Neuronal stem cell (in vitro differentiated cells): Measurements from ENCODE around the gene TOM1.
A peak's percentile ranks its signal among the peaks of the same experiment; 100 is the strongest.

ENCODE experiments used
- DNase-seq: peaks from one replicate; pipeline ENCODE4 v3.0.0-alpha.2; 2013; ENCODE audit warnings: low spot score
- H2AFZ ChIP-seq: one replicate; pipeline ENCODE4 v1.6.1; 2013; ENCODE audit warnings: mild to moderate bottlenecking, low read length, inconsistent platforms
- H2AK5ac ChIP-seq: 2 replicates; pipeline ENCODE4 v1.6.1; 2013; ENCODE audit warnings: low read depth, mild to moderate bottlenecking, inconsistent platforms, low read length, moderate library complexity, mixed read lengths
- H2BK120ac ChIP-seq: 2 replicates; pipeline ENCODE4 v1.6.1; 2013; ENCODE audit warnings: low read depth, mild to moderate bottlenecking, inconsistent platforms, low read length, moderate library complexity, mixed read lengths
- H2BK12ac ChIP-seq: one replicate; pipeline ENCODE4 v1.6.1; 2013; ENCODE audit warnings: low read length, inconsistent platforms
- H2BK15ac ChIP-seq: 2 replicates; pipeline ENCODE4 v1.6.1; 2013; ENCODE audit warnings: mild to moderate bottlenecking, low read length, inconsistent platforms, mixed read lengths
- H2BK5ac ChIP-seq: one replicate; pipeline ENCODE4 v1.6.1; 2013; ENCODE audit warnings: inconsistent platforms, mild to moderate bottlenecking, low read length, moderate library complexity
- H3K14ac ChIP-seq: one replicate; pipeline ENCODE4 v1.6.1; 2013; ENCODE audit warnings: low read length, inconsistent platforms
- H3K18ac ChIP-seq: 2 replicates; pipeline ENCODE4 v1.6.1; 2013; ENCODE audit warnings: low read length, inconsistent platforms
- H3K23ac ChIP-seq: 2 replicates; pipeline ENCODE4 v1.6.1; 2013; ENCODE audit warnings: low read depth, mild to moderate bottlenecking, mixed read lengths, low read length, inconsistent platforms; ENCODE audit not compliant: poor library complexity
- H3K27ac ChIP-seq: replicated peaks from 3 replicates; pipeline ENCODE4 v1.5.1; 2013; ENCODE audit warnings: low read length, inconsistent platforms
- H3K27me3 ChIP-seq, 3 experiments: 2 replicates each; pipeline ENCODE4 v1.6.1; 2013; ENCODE audit warnings: low read length in 3 of 3, mild to moderate bottlenecking in 2 of 3, inconsistent platforms in 1 of 3, low read depth in 1 of 3, mixed read lengths in 1 of 3, moderate library complexity in 1 of 3; ENCODE audit not compliant: control insufficient read depth in 3 of 3, insufficient read depth in 3 of 3
- H3K36me3 ChIP-seq, 2 donors: replicated peaks in 1 of 2; 2 replicates each; pipeline ENCODE4 v1.6.1; 2013; ENCODE audit warnings: low read length in 2 of 2; ENCODE audit not compliant: control insufficient read depth in 2 of 2, insufficient read depth in 2 of 2
- H3K4ac ChIP-seq: 2 replicates; pipeline ENCODE4 v1.6.1; 2013; ENCODE audit warnings: inconsistent platforms, mild to moderate bottlenecking, low read length, moderate library complexity
- H3K4me1 ChIP-seq, 2 donors: 1 replicate in 1 of 2; 2 replicates in 1 of 2; pipeline ENCODE4 v1.6.1; 2013; ENCODE audit warnings: low read length in 2 of 2, low read depth in 1 of 2; ENCODE audit not compliant: control insufficient read depth in 2 of 2, insufficient read depth in 1 of 2
- H3K4me2 ChIP-seq: one replicate; pipeline ENCODE4 v1.6.1; 2013; ENCODE audit warnings: mild to moderate bottlenecking, low read length, inconsistent platforms; ENCODE audit not compliant: insufficient read depth, poor library complexity, severe bottlenecking
- H3K4me3 ChIP-seq, 2 donors: 2 replicates each; pipeline ENCODE4 v1.5.1; 2013; ENCODE audit warnings: low read length in 2 of 2, mild to moderate bottlenecking in 2 of 2, inconsistent platforms in 1 of 2, moderate library complexity in 1 of 2
- H3K79me1 ChIP-seq: one replicate; pipeline ENCODE4 v1.6.1; 2013; ENCODE audit warnings: low read depth, mild to moderate bottlenecking, inconsistent platforms, low read length, moderate library complexity
- H3K9ac ChIP-seq: one replicate; pipeline ENCODE4 v1.6.1; 2013; ENCODE audit warnings: mild to moderate bottlenecking, low read depth, low read length, inconsistent platforms; ENCODE audit not compliant: poor library complexity
- H3K9me3 ChIP-seq, 2 donors: replicated peaks in 1 of 2; 2 replicates each; pipeline versions ENCODE3 to v1.6.1; 2013; ENCODE audit warnings: low read length in 2 of 2, mild to moderate bottlenecking in 2 of 2, inconsistent platforms in 1 of 2, low read depth in 1 of 2, mixed read lengths in 1 of 2, moderate library complexity in 1 of 2; ENCODE audit not compliant: control insufficient read depth in 2 of 2, insufficient read depth in 1 of 2
- H4K8ac ChIP-seq: one replicate; pipeline ENCODE4 v1.6.1; 2013; ENCODE audit warnings: low read depth, mild to moderate bottlenecking, inconsistent platforms, low read length, moderate library complexity
- H4K91ac ChIP-seq: one replicate; pipeline ENCODE4 v1.6.1; 2013; ENCODE audit warnings: low read length, low read depth, mild to moderate bottlenecking, inconsistent platforms; ENCODE audit not compliant: poor library complexity
- WGBS, 2 donors: extraction: QIAGEN DNeasy Blood & Tissue Kit; methylation state at CpG; one replicate each; pipeline ENCODE4 v1.1.7; 2013; ENCODE audit warnings: missing lambda C conversion rate in 2 of 2, mixed read lengths in 1 of 2; ENCODE audit not compliant: insufficient read length in 2 of 2, insufficient replicate concordance in 1 of 2; ENCODE audit errors: extremely low coverage in 2 of 2; 5-methylcytosine and 5-hydroxymethylcytosine counted together

Gene TOM1

GRCh38 chr22:35369996-35370395 is 70.3 kb downstream of the TOM1 start:
- Histone ChIP-seq H3K14ac (no peak overlapping the region), H4K91ac (no peak overlapping the region), H2BK15ac (no peak overlapping the region), H3K9me3 (no peaks in the 10 kb centered on the region), H2AK5ac (no peak overlapping the region), H2AFZ (no peak overlapping the region), H2BK120ac (no peak overlapping the region), H3K4me1 (peaks cover 1 to 6% of the 10 kb centered on the region in 2 donors), H3K27me3 (no peaks in the 10 kb centered on the region), H2BK12ac (no peak overlapping the region), H3K27ac (no peak overlapping the region), H3K4me3 (no peak overlapping the region), H2BK5ac (no peak overlapping the region), H3K9ac (no peak overlapping the region), H3K18ac (no peak overlapping the region), H3K79me1 (peaks cover 4% of the 10 kb centered on the region), H3K36me3 (no peaks in the 10 kb centered on the region), H3K4me2 (no peak overlapping the region), H3K4ac (no peak overlapping the region), H3K23ac (no peak overlapping the region), H4K8ac (no peak overlapping the region)
- DNase-seq = no peak
- WGBS, 2 donors = no CpG with 5 or more reads among the region's 2 CpGs

DNA sequence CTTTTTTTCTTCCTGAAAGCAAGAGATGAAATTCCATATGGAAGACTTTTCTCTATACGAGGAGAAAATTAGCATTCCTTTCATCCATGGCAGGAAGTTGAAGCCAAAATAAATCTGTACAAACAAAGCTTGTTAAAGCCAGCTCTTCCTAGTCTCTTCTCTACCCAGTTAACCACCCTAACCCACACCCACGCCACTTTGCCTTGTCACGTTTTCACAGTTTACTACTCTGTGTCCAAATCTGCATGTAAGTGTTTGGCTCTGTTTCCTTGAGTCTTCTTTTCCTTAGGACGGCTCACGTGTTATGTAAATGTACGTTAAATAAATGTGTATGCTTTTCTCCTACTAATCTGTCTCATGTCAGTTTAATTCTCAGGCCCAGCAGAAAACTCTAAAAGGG is 74.1 kb downstream of the TOM1 start:
- Histone ChIP-seq H3K4me3 (no peak overlapping the region), H3K27ac (no peak overlapping the region), H3K9me3 (no peaks in the 10 kb centered on the region), H3K23ac (no peak overlapping the region), H2BK120ac (no peak overlapping the region), H3K4me1 (peaks cover 18 to 20% of the 10 kb centered on the region in 2 donors), H2AK5ac (no peak overlapping the region), H2BK12ac (no peak overlapping the region), H3K14ac (no peak overlapping the region), H2AFZ (no peak overlapping the region), H3K36me3 (no peaks in the 10 kb centered on the region), H3K27me3 (no peaks in the 10 kb centered on the region), H2BK5ac (no peak overlapping the region), H2BK15ac (no peak overlapping the region), H3K4me2 (no peak overlapping the region), H3K79me1 (peaks cover 4% of the 10 kb centered on the region), H3K4ac (no peak overlapping the region), H4K91ac (no peak overlapping the region), H3K18ac (no peak overlapping the region), H3K9ac (no peak overlapping the region), H4K8ac (no peak overlapping the region)
- no peak for DNase-seq
- WGBS, 2 donors = no CpG with 5 or more reads among the region's 6 CpGs

DNA sequence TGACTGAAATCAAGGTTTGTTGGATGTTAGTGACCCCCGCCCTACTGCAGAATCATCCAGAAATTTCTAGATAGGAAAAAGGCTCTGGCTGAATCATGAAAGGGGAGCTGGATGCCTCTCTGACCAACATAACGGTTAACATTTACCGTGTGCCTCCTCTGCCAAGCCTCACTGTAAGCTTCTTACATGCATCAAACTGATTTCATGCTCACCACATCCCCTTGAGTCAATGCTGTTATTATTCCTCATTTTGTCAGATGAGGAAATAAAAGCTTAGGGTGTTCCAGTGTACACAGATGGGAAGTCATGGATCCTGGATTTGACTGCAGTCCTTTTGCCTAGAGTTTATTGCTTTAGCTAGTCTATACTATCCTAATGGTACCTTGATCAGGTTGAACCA is 75.3 kb downstream of the TOM1 start:
- no peak overlapping the region for H3K27ac ChIP-seq
- H4K8ac ChIP-seq = no peak overlapping the region
- H3K4ac ChIP-seq = no peak overlapping the region
- H4K91ac ChIP-seq = no peak overlapping the region
- H2AK5ac ChIP-seq = peak overlapping the region; percentile 76
- H3K4me2 ChIP-seq = no peak overlapping the region
- no peak overlapping the region for H3K9ac ChIP-seq
- no peak overlapping the region for H2BK12ac ChIP-seq
- H2AFZ ChIP-seq = no peak overlapping the region
- no peak overlapping the region for H3K4me3 ChIP-seq
- peak overlapping the region; percentile 99 for H2BK15ac ChIP-seq
- no peak overlapping the region for H3K14ac ChIP-seq
- no peak overlapping the region for H3K23ac ChIP-seq
- H3K18ac ChIP-seq = no peak overlapping the region
- H3K9me3 ChIP-seq = no peaks in the 10 kb centered on the region
- no CpG with 5 or more reads among the region's 3 CpGs for WGBS, 2 donors
- peaks cover 2% of the 10 kb centered on the region for H3K79me1 ChIP-seq
- H3K4me1 ChIP-seq = peaks cover 17 to 20% of the 10 kb centered on the region in 2 donors
- no peak for DNase-seq
- H2BK5ac ChIP-seq = no peak overlapping the region
- H3K27me3 ChIP-seq = no peaks in the 10 kb centered on the region
- H2BK120ac ChIP-seq = no peak overlapping the region
- H3K36me3 ChIP-seq = no peaks in the 10 kb centered on the region

GRCh38 chr22:35375526-35375925 is 75.8 kb downstream of the TOM1 start:
- no peak overlapping the region for H2BK5ac ChIP-seq
- peak overlapping the region; percentile 99 for H2BK15ac ChIP-seq
- no peak overlapping the region for H3K27ac ChIP-seq
- peak overlapping the region; percentile 76 for H2AK5ac ChIP-seq
- H2AFZ ChIP-seq = no peak overlapping the region
- peak overlapping the region; percentile 61 for H3K9ac ChIP-seq
- no peak overlapping the region for H4K8ac ChIP-seq
- H3K9me3 ChIP-seq = no peaks in the 10 kb centered on the region
- peak overlapping the region; percentile 46 for H4K91ac ChIP-seq
- no peak overlapping the region for H2BK120ac ChIP-seq
- DNase-seq = no peak
- H3K79me1 ChIP-seq = peaks cover 2% of the 10 kb centered on the region
- peak overlapping the region; percentile 63 for H3K18ac ChIP-seq
- no peaks in the 10 kb centered on the region for H3K36me3 ChIP-seq
- peaks cover 17 to 20% of the 10 kb centered on the region in 2 donors for H3K4me1 ChIP-seq
- no CpG with 5 or more reads among the region's 8 CpGs for WGBS, 2 donors
- no peaks in the 10 kb centered on the region for H3K27me3 ChIP-seq
- H3K4me3 ChIP-seq = no peak overlapping the region
- peak overlapping the region; percentile 89 for H2BK12ac ChIP-seq
- no peak overlapping the region for H3K14ac ChIP-seq
- H3K4me2 ChIP-seq = no peak overlapping the region
- H3K4ac ChIP-seq = no peak overlapping the region
- no peak overlapping the region for H3K23ac ChIP-seq
